Keratinocyte (primary cell): ENCODE measurements around the gene TMEM183A.

Experiments used
- CTCF ChIP-seq, 3 experiments: IDR thresholded peaks in 1 of 3; conservative IDR thresholded peaks in 1 of 3; optimal IDR thresholded peaks in 1 of 3; 2 replicates in 2 of 3; 3 replicates in 1 of 3; pipeline versions ENCODE3 to v1.5.1; 2011; ENCODE audit warnings: low read length in 3 of 3, mild to moderate bottlenecking in 3 of 3, moderate library complexity in 2 of 3, control low read depth in 1 of 3, inconsistent platforms in 1 of 3; ENCODE audit not compliant: insufficient read depth in 2 of 3; ENCODE audit errors: extremely low read depth in 1 of 3
- EZH2 ChIP-seq: IDR thresholded peaks from one replicate; pipeline ENCODE4 v1.6.1; 2012; ENCODE audit warnings: inconsistent platforms, mild to moderate bottlenecking, low read length, moderate library complexity

GRCh38 chr1:202989879-202990278, 17.3 kb upstream of the TMEM183A start:
- no peak for TF ChIP-seq CTCF (optimal IDR thresholded peaks at IDR 0.05 in 1 of 3, IDR thresholded peaks at IDR 0.05 in 1 of 3, conservative IDR thresholded peaks at IDR 0.05 in 1 of 3; ENCODE audit: extremely low read depth in 1 of 3, insufficient read depth in 2 of 3, low read length in 3 of 3)
- TF ChIP-seq EZH2: no peak
